Subcutaneous abdominal adipose tissue (tissue), 5 donors: ENCODE data around the gene CNIH3.

Experiments used
- H3K27ac ChIP-seq: one replicate; pipeline ENCODE4 v1.7.0; 2013; ENCODE audit warnings: low read depth, mild to moderate bottlenecking, inconsistent platforms, low read length, moderate library complexity
- H3K27me3 ChIP-seq, 5 donors: one replicate each; pipeline ENCODE4 v1.7.0; 2013; ENCODE audit warnings: low read length in 5 of 5, inconsistent platforms in 1 of 5; ENCODE audit not compliant: control insufficient read depth in 5 of 5, insufficient read depth in 4 of 5
- H3K36me3 ChIP-seq, 5 donors: one replicate each; pipeline ENCODE4 v1.7.0; 2013; ENCODE audit warnings: low read length in 5 of 5; ENCODE audit not compliant: control insufficient read depth in 5 of 5, insufficient read depth in 5 of 5
- H3K4me1 ChIP-seq, 5 donors: one replicate each; pipeline ENCODE4 v1.7.0; 2013; ENCODE audit warnings: low read length in 5 of 5, mild to moderate bottlenecking in 3 of 5, moderate library complexity in 1 of 5; ENCODE audit not compliant: control insufficient read depth in 5 of 5, insufficient read depth in 5 of 5
- H3K4me3 ChIP-seq, 5 donors: one replicate each; pipeline ENCODE4 v1.7.0; 2013; ENCODE audit warnings: low read length in 5 of 5, low read depth in 1 of 5
- H3K9ac ChIP-seq, 5 donors: one replicate each; pipeline ENCODE4 v1.7.0; 2013; ENCODE audit warnings: low read length in 5 of 5, mild to moderate bottlenecking in 4 of 5, moderate library complexity in 3 of 5
- H3K9me3 ChIP-seq, 5 donors: one replicate each; pipeline ENCODE4 v1.7.0; 2013; ENCODE audit warnings: low read length in 5 of 5; ENCODE audit not compliant: control insufficient read depth in 5 of 5
- donor health status: healthy.
- donor health status: healthy.
- donor health status: healthy.
- donor health status: healthy.
- donor health status: healthy.

CNIH3 gene

GRCh38 chr1:224691148-224691925, 75.2 kb downstream of the CNIH3 start:
- H3K27ac ChIP-seq = no peak overlapping the region
- H3K36me3 ChIP-seq = no peaks in the 10 kb centered on the region
- H3K27me3 ChIP-seq = no peaks in the 10 kb centered on the region
- H3K4me1 ChIP-seq = no peaks in the 10 kb centered on the region
- no peak overlapping the region for H3K9ac ChIP-seq
- peaks cover 0 to 6% (median 5%) of the 10 kb centered on the region in 5 donors for H3K9me3 ChIP-seq
- H3K4me3 ChIP-seq = no peak overlapping the region

- Histone ChIP-seq H3K9ac (no peak overlapping the region), H3K27ac (no peak overlapping the region), H3K4me1 (peaks cover 0 to 15% (median 7%) of the 10 kb centered on the region in 5 donors), H3K9me3 (no peaks in the 10 kb centered on the region), H3K4me3 (no peak overlapping the region), H3K36me3 (no peaks in the 10 kb centered on the region), H3K27me3 (no peaks in the 10 kb centered on the region)
Measured at GRCh38 chr1:224694969-224695368, 78.9 kb downstream of the CNIH3 start.

GRCh38 chr1:224696021-224696420, 79.9 kb downstream of the CNIH3 start:
- H3K27me3 ChIP-seq = no peaks in the 10 kb centered on the region

GRCh38 chr1:224696891-224697765, 81.0 kb downstream of the CNIH3 start:
- peaks cover 0 to 3% (median 0%) of the 10 kb centered on the region in 5 donors for H3K9me3 ChIP-seq
- H3K4me1 ChIP-seq = peaks cover 0 to 15% (median 7%) of the 10 kb centered on the region in 5 donors
- H3K36me3 ChIP-seq = no peaks in the 10 kb centered on the region
- H3K27ac ChIP-seq = no peak overlapping the region
- peak overlapping the region in 1 of 5 donors; percentile 28 for H3K9ac ChIP-seq
- H3K27me3 ChIP-seq = no peaks in the 10 kb centered on the region
- H3K4me3 ChIP-seq = no peak overlapping the region

More at GRCh38 chr1:224696021-224696420, 79.9 kb downstream of the CNIH3 start:
- H3K4me3 ChIP-seq = no peak overlapping the region
- peaks cover 0 to 15% (median 7%) of the 10 kb centered on the region in 5 donors for H3K4me1 ChIP-seq
- no peak overlapping the region for H3K9ac ChIP-seq
- H3K9me3 ChIP-seq = no peaks in the 10 kb centered on the region
- H3K36me3 ChIP-seq = no peaks in the 10 kb centered on the region
- H3K27ac ChIP-seq = no peak overlapping the region

GRCh38 chr1:224698015-224698451, 81.9 kb downstream of the CNIH3 start:
- H3K9me3 ChIP-seq = peaks cover 0 to 3% (median 0%) of the 10 kb centered on the region in 5 donors
- H3K9ac ChIP-seq = peak overlapping the region in 1 of 5 donors; percentile 28
- no peaks in the 10 kb centered on the region for H3K27me3 ChIP-seq
- no peaks in the 10 kb centered on the region for H3K36me3 ChIP-seq
- no peak overlapping the region for H3K27ac ChIP-seq
- peaks cover 0 to 15% (median 7%) of the 10 kb centered on the region in 5 donors for H3K4me1 ChIP-seq
- H3K4me3 ChIP-seq = no peak overlapping the region

GRCh38 chr1:224700918-224701531, 84.9 kb downstream of the CNIH3 start:
- Histone ChIP-seq H3K27ac (no peak overlapping the region), H3K27me3 (no peaks in the 10 kb centered on the region), H3K36me3 (no peaks in the 10 kb centered on the region), H3K4me3 (no peak overlapping the region), H3K9ac (no peak overlapping the region), H3K4me1 (peaks cover 0 to 15% (median 7%) of the 10 kb centered on the region in 5 donors), H3K9me3 (peaks cover 0 to 3% (median 0%) of the 10 kb centered on the region in 5 donors)

GRCh38 chr1:224703702-224704101, 87.6 kb downstream of the CNIH3 start:
- Histone ChIP-seq H3K9me3 (peaks cover 0 to 3% (median 0%) of the 10 kb centered on the region in 5 donors), H3K9ac (no peak overlapping the region), H3K27ac (no peak overlapping the region), H3K27me3 (no peaks in the 10 kb centered on the region), H3K36me3 (no peaks in the 10 kb centered on the region), H3K4me3 (no peak overlapping the region), H3K4me1 (no peaks in the 10 kb centered on the region)

- H3K27me3 ChIP-seq = no peaks in the 10 kb centered on the region
- no peaks in the 10 kb centered on the region for H3K4me1 ChIP-seq
- H3K4me3 ChIP-seq = no peak overlapping the region
- H3K9me3 ChIP-seq = peaks cover 0 to 3% (median 0%) of the 10 kb centered on the region in 5 donors
- H3K9ac ChIP-seq = no peak overlapping the region
- no peaks in the 10 kb centered on the region for H3K36me3 ChIP-seq
- H3K27ac ChIP-seq = no peak overlapping the region
Measured at GRCh38 chr1:224704107-224704735, 88.1 kb downstream of the CNIH3 start.

GRCh38 chr1:224705578-224705977, 89.5 kb downstream of the CNIH3 start:
- Histone ChIP-seq H3K9ac (no peak overlapping the region), H3K36me3 (no peaks in the 10 kb centered on the region), H3K27ac (no peak overlapping the region), H3K4me3 (no peak overlapping the region), H3K9me3 (peaks cover 0 to 3% (median 0%) of the 10 kb centered on the region in 5 donors), H3K27me3 (no peaks in the 10 kb centered on the region), H3K4me1 (no peaks in the 10 kb centered on the region)
